SK-N-SH (cell line): Measurements from ENCODE around the gene GPLD1. TPM values are rescaled to one million over a fixed set of nuclear protein-coding genes. Genes with fewer than 3 reads are reported as not detected.

ENCODE experiments used
- CTCF ChIA-PET: fragments of 300-600, 350-600 bp; formaldehyde crosslinking; extraction: SDS; loops from one replicate; lab custom pipeline; 2021; lab: Yijun Ruan, JAX
- POLR2A ChIA-PET: fragments of 350-600 bp; sonication (Branson Sonifier 250); formaldehyde crosslinking; extraction: SDS; loops from one replicate; lab custom pipeline; 2020; ENCODE audit warnings: antibody characterized with exemption, inconsistent platforms; lab: Yijun Ruan, JAX
- DNase-seq: peaks from one replicate; pipeline ENCODE4 v3.0.0; 2012
- H2AFZ ChIP-seq: fragments of 200-600 bp; sonication (generic); 2 replicates; pipeline ENCODE4 v1.8.1; 2016; ENCODE audit warnings: antibody characterized with exemption, mild to moderate bottlenecking, low read depth
- H3F3A ChIP-seq: fragments of 200-600 bp; sonication (generic); replicated peaks from 2 replicates; pipeline ENCODE3; 2016; ENCODE audit warnings: antibody characterized with exemption, mild to moderate bottlenecking; ENCODE audit not compliant: insufficient read depth
- H3K27ac ChIP-seq, 2 experiments: fragments of 200-500 bp in 1 of 2; fragments of 200-600 bp in 1 of 2; sonication (Bioruptor generic) in 1 of 2; sonication (generic), shearing (Covaris generic) in 1 of 2; 2 replicates each; pipeline versions ENCODE4 v1.5.1 to v1.6.1; 2014 to 2016; ENCODE audit warnings: low read depth in 2 of 2, inconsistent platforms in 1 of 2, low read length in 1 of 2, mild to moderate bottlenecking in 1 of 2, mixed read lengths in 1 of 2
- H3K27me3 ChIP-seq: fragments of 200-600 bp; sonication (generic), shearing (Covaris generic); 2 replicates; pipeline ENCODE4 v1.6.1; 2016; ENCODE audit warnings: mixed run types; ENCODE audit not compliant: insufficient read depth
- H3K36me3 ChIP-seq, 2 experiments: fragments of 200-500 bp in 1 of 2; fragments of 200-600 bp in 1 of 2; sonication (Bioruptor generic) in 1 of 2; sonication (generic) in 1 of 2; replicated peaks in 1 of 2; 2 replicates each; pipeline versions ENCODE3 to v1.5.1; 2014 to 2016; ENCODE audit warnings: low read length in 1 of 2, mild to moderate bottlenecking in 1 of 2; ENCODE audit not compliant: insufficient read depth in 2 of 2, control insufficient read depth in 1 of 2
- H3K4me1 ChIP-seq, 2 experiments: fragments of 200-500 bp in 1 of 2; fragments of 200-600 bp in 1 of 2; sonication (Bioruptor generic) in 1 of 2; sonication (generic), shearing (Covaris generic) in 1 of 2; 2 replicates each; pipeline versions ENCODE4 v1.5.1 to v1.6.1; 2014 to 2016; ENCODE audit warnings: low read depth in 1 of 2, low read length in 1 of 2, mixed run types in 1 of 2; ENCODE audit not compliant: insufficient read depth in 2 of 2, control insufficient read depth in 1 of 2
- H3K4me2 ChIP-seq: fragments of 200-600 bp; sonication (generic), shearing (Covaris generic); 2 replicates; pipeline ENCODE4 v1.6.1; 2017; ENCODE audit warnings: mixed run types
- H3K4me3 ChIP-seq, 2 experiments: fragments of 200-500 bp in 1 of 2; fragments of 200-600 bp in 1 of 2; sonication (Bioruptor generic) in 1 of 2; sonication (generic), shearing (Covaris generic) in 1 of 2; 2 replicates each; pipeline versions ENCODE4 v1.5.1 to v1.8.1; 2014 to 2016; ENCODE audit warnings: low read depth in 2 of 2, inconsistent platforms in 1 of 2, low read length in 1 of 2, mild to moderate bottlenecking in 1 of 2, mixed read lengths in 1 of 2, moderate library complexity in 1 of 2
- H3K79me2 ChIP-seq: fragments of 200-600 bp; sonication (generic); 2 replicates; pipeline ENCODE4 v1.8.1; 2017; ENCODE audit warnings: mild to moderate bottlenecking; ENCODE audit not compliant: insufficient read depth
- H3K9ac ChIP-seq: fragments of 200-600 bp; sonication (generic); 2 replicates; pipeline ENCODE4 v1.6.1; 2017; ENCODE audit warnings: mixed run types
- H3K9me2 ChIP-seq: fragments of 200-600 bp; sonication (generic); 2 replicates; pipeline ENCODE4 v1.6.1; 2017; ENCODE audit warnings: mixed run types
- H3K9me3 ChIP-seq: fragments of 200-600 bp; sonication (generic); 2 replicates; pipeline ENCODE4 v1.6.1; 2017; ENCODE audit warnings: mixed run types, mild to moderate bottlenecking, moderate library complexity
- H4K20me1 ChIP-seq: fragments of 200-600 bp; sonication (generic); 2 replicates; pipeline ENCODE4 v1.6.1; 2017; ENCODE audit warnings: mild to moderate bottlenecking, mixed run types; ENCODE audit not compliant: insufficient read depth
- CHD2 ChIP-seq: fragments of 150-350 bp; IDR thresholded peaks from 2 replicates; pipeline ENCODE4 v1.6.1; 2018; ENCODE audit warnings: low read length; ENCODE audit not compliant: partially characterized antibody
- CTCF ChIP-seq: fragments of 200-600 bp; sonication (generic); IDR thresholded peaks from 2 replicates; pipeline ENCODE4 v1.6.1; 2017; ENCODE audit warnings: antibody characterized with exemption, mild to moderate bottlenecking, moderate library complexity
- ELF1 ChIP-seq: IDR thresholded peaks from 2 replicates; pipeline ENCODE4 v1.4.0; 2012
- FOSL2 ChIP-seq: IDR thresholded peaks from 2 replicates; pipeline ENCODE4 v1.4.0; 2012; ENCODE audit warnings: low read depth, mild to moderate bottlenecking, moderate library complexity, borderline replicate concordance
- GABPA ChIP-seq: IDR thresholded peaks from 2 replicates; pipeline ENCODE4 v1.4.0; 2012; ENCODE audit warnings: low read depth, mild to moderate bottlenecking
- IRF3 ChIP-seq: fragments of 150-350 bp; IDR thresholded peaks from 2 replicates; pipeline ENCODE4 v1.6.1; 2016; ENCODE audit warnings: mild to moderate bottlenecking, low read depth, low read length
- PBX3 ChIP-seq: IDR thresholded peaks from 2 replicates; pipeline ENCODE4; 2012
- POLR2AphosphoS5 ChIP-seq: IDR thresholded peaks from 2 replicates; pipeline ENCODE4 v1.6.1; 2012; ENCODE audit warnings: low read depth, low read length
- REST ChIP-seq: IDR thresholded peaks from 2 replicates; pipeline ENCODE4 v1.6.1; 2012; ENCODE audit warnings: mild to moderate bottlenecking, low read depth, low read length, moderate library complexity
- RFX5 ChIP-seq: IDR thresholded peaks from 2 replicates; pipeline ENCODE4 v1.6.1; 2012; ENCODE audit warnings: mild to moderate bottlenecking, improper control_type of control experiment, low read length
- RXRA ChIP-seq: IDR thresholded peaks from 2 replicates; pipeline ENCODE4 v1.4.0; 2012; ENCODE audit warnings: low read depth, mild to moderate bottlenecking, borderline replicate concordance
- SIN3A ChIP-seq: IDR thresholded peaks from 2 replicates; pipeline ENCODE4 v1.6.1; 2012; ENCODE audit warnings: low read depth, mild to moderate bottlenecking, low read length, moderate library complexity, borderline replicate concordance
- SMC3 ChIP-seq: IDR thresholded peaks from 2 replicates; pipeline ENCODE4 v1.6.1; 2012; ENCODE audit warnings: low read depth, low read length, improper control_type of control experiment
- TAF1 ChIP-seq: IDR thresholded peaks from 2 replicates; pipeline ENCODE4 v1.6.1; 2012; ENCODE audit warnings: low read depth, mild to moderate bottlenecking, low read length, moderate library complexity, borderline replicate concordance
- WGBS: methylation state at CpG from one replicate; pipeline ENCODE4 v1.1.6; 2017; ENCODE audit warnings: low lambda C conversion rate; 5-methylcytosine and 5-hydroxymethylcytosine counted together
- polyA plus RNA-seq, 3 experiments: library from polyadenylated mRNA; depleted of rRNA; stranded (reverse); fragments of >200 nt; gene quantifications; 2 replicates each; pipeline ENCODE4 v1.2.3, GENCODE V29; 2012
- TF ChIP-seq, protein P1 (sequence below): fragments of 150-350 bp; IDR thresholded peaks from 2 replicates; pipeline ENCODE4 v1.6.1; 2017; ENCODE audit warnings: antibody characterized with exemption, low read length, low read depth, borderline replicate concordance

The GPLD1 gene
- polyA plus RNA-seq, 1 of the 3 experiments (the other 2 are of a cell fraction) = 0.94 TPM

DNA sequence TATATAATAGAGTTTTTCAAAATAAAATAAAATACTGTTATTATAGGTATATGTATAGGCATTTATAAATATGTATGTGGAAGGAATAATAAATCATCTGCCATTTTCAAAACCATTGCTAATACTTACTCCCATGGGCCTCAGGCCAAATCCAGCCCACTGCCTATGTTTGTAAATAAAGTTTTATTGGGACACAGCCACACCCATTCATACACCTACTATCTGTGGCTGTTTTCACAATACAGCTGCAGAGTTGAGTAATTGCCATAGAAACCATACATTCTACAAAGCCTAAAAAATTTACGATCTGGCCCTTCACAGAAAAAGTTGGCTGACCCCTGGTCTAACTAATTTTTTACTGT is 14.9 kb upstream of the GPLD1 start:
- Histone ChIP-seq H3K4me1 (peaks cover 0 to 6% of the 10 kb centered on the region in 2 experiments; a peak in 1 of 4 replicates), H2AFZ (no peak overlapping the region), H3K27me3 (no peaks in the 10 kb centered on the region), H3K9ac (no peak overlapping the region), H4K20me1 (no peaks in the 10 kb centered on the region), H3F3A (no peaks in the 10 kb centered on the region), H3K36me3 (no peaks in the 10 kb centered on the region), H3K79me2 (no peaks in the 10 kb centered on the region), H3K27ac (peak overlapping the region in 1 of 2 experiments; percentile 54; a peak in 2 of 4 replicates), H3K9me2 (no peaks in the 10 kb centered on the region), H3K4me3 (no peak overlapping the region), H3K4me2 (no peak overlapping the region), H3K9me3 (no peaks in the 10 kb centered on the region)
- ChIA-PET POLR2A (no interaction called here), CTCF (interaction anchor here (0.8 to 1.2 kb wide), 2 partner anchors 17 to 74 kb away, joined by 3 to 4 read pairs; no protein-coding TSS in a partner anchor)
- 100% methylated on average over 1 of the region's 1 CpG for WGBS
- TF ChIP-seq IRF3 = no peak
- no peak for TF ChIP-seq CHD2
- no peak for TF ChIP-seq TAF1
- no peak for TF ChIP-seq SIN3A
- TF ChIP-seq POLR2AphosphoS5 = no peak
- no peak for TF ChIP-seq ELF1
- no peak for TF ChIP-seq REST
- TF ChIP-seq RFX5 = no peak
- TF ChIP-seq PBX3 = no peak
- no peak for TF ChIP-seq FOSL2
- TF ChIP-seq GABPA = no peak
- no peak for TF ChIP-seq CTCF
- no peak for TF ChIP-seq SMC3
- TF ChIP-seq, protein P1, sequence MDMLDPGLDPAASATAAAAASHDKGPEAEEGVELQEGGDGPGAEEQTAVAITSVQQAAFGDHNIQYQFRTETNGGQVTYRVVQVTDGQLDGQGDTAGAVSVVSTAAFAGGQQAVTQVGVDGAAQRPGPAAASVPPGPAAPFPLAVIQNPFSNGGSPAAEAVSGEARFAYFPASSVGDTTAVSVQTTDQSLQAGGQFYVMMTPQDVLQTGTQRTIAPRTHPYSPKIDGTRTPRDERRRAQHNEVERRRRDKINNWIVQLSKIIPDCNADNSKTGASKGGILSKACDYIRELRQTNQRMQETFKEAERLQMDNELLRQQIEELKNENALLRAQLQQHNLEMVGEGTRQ = no peak
- no peak for TF ChIP-seq RXRA
- no peak for DNase-seq
